HG03066 (cell line): ENCODE data around the gene RPS19.
"Not testable (repeated sequence)": the region's sequence is repeated elsewhere in the genome, so short reads cannot be mapped to it uniquely, and the experiment has no call there.

Source experiments
- ATAC-seq: cut with Tn5 transposase; IDR thresholded peaks from one replicate; pipeline ENCODE4 v1.9.1; 2021; ENCODE audit warnings: low read depth; ENCODE audit not compliant: unreplicated experiment

RPS19 gene

DNA sequence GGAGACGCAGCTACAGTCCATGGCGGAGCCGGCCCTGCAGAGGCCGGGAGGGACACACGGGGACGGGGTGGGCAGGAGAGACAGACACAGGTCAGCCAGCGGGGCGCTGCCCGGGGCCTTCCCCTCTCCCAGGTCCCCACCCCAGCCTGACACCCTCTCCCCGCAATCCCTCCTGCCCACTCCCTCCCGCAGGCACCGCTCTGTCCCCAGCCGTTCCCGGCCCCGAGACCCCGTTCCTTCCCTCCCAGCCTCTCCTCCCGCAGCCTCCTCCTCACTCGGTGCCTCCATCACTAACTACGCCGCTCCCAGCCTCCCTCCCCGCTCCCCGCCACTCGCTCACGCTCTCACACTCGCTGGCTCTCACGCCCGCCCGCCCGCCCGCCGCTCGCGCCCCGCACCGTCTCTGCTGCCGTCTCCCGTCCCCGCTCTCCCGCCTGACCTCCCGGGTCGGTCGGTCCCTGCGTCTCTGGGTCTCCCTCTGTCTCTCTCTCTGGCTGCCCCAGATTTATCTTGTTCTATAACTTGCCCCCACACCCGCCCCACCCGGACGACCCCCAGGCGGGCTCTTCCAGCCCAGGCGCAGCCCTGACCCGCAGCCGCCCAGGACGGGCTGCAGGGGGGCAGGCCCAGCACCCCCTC, 53.0 kb downstream of the RPS19 start:
- ATAC-seq = no peak

DNA sequence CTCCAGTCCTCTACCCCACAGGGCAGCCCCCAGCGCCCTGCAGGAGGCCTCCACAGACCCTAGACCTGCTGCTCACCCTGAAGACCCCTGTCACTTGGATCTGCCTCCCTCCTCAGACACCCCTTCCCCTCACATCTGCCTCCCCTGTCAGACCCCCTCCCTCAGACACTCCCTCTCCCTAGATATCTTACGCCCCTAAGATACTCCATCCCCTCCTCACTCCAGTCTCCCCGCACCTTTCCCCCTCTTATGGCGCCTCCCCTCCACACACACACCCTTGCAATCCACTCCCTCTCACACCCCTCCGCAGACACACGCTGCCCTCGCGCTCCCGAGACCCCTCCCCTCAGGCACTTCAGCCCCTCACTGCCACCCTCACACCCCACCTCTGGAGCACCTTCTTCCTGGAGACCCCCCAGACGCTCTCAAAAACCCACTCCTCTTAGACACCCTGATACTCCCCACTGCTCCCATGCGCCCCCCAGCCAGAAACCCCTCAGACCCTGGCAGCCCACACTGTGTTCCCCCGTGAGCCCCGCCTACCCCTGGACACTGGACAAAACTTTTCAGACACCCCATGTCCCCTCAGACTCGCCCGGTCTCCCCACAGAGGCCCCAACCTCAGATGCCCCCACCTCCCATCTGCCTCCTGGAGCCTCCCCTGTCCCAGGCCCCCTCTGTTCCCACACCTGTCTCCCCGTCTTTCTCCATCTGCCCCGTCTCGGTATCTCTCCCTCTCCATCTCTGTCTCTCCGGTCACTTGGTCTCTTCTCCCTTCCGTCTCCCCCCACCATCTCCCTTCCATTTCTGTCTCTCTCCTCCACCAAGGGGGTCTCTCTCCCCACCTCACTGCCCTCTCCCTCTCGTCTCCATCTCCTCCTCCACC, 53.7 kb downstream of the RPS19 start:
- ATAC-seq = no peak

DNA sequence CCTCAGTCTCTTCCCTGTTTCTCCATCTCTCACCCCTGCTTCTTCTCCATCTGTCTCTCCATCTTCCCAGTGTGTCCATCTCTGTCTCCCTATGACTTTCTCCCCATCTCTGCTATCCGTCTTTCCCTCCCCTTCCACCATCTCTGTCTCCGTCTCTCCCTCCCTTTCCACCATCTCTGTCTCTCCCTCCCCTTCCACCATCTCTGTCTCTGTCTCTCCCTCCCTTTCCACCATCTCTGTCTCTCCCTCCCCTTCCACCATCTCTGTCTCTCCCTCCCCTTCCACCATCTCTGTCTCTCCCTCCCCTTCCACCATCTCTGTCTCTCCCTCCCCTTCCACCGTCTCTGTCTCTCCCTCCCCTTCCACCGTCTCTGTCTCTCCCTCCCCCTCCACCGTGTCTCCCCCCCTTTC, 54.4 kb downstream of the RPS19 start:
- not testable (repeated sequence) for ATAC-seq

DNA sequence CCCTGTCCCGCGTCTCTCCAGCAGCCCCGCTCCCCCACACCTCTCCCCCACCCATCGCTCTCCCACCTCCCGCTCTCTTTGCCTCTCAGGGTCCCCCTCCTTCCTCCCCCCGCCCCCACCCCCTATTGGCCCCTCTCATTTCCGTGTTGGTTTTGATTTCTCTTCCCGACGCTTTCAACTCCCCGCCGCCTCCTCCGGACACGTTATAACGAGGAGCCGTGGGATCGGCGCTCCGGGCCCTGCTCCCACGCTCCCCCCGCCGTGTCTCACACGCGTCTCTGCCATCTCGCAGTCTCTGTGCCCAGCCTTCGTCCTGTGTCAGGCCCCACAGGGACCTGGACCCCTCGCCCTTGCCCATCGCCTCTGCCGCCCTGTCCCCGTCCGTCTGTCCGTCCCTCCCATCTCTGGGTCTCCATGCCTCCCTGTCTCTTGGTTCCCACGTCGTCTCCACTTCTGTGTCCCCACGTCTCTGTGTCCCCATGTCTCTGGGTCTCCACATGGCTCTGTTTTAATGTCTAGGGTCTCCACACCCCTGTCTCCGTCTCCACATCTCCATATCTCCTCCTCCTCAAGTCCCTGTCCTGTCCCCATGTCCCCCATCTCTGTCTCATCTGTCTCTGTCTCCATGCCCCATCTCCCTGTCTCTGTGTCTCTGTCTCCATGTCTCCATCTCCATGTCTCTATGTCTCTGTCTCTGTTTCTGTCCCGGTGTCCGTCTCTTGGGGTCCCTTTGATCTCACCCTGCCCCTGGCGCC, 55.1 kb downstream of the RPS19 start:
- no peak for ATAC-seq

- no peak for ATAC-seq
Observed at GRCh38 chr19:41915776-41916414, 55.8 kb downstream of the RPS19 start.

- no peak for ATAC-seq
Observed at GRCh38 chr19:41917676-41918075, 57.6 kb downstream of the RPS19 start.

DNA sequence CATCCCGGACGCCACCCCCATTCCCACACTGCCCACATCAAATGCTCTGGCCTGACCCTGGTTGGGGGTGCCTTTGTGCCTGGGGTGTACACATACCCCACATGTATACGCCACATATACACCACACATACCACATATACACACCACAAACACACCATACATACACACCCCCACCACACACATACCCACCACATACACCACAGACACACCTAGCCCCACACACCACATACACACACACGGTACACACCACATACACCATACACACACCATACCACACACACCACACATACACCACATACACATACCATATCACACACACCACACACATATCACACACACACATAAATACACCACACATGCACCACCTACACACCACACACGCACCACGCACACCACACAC, 58.0 kb downstream of the RPS19 start:
- no peak for ATAC-seq

GRCh38 chr19:41918653-41919244, 58.7 kb downstream of the RPS19 start:
- no peak for ATAC-seq

DNA sequence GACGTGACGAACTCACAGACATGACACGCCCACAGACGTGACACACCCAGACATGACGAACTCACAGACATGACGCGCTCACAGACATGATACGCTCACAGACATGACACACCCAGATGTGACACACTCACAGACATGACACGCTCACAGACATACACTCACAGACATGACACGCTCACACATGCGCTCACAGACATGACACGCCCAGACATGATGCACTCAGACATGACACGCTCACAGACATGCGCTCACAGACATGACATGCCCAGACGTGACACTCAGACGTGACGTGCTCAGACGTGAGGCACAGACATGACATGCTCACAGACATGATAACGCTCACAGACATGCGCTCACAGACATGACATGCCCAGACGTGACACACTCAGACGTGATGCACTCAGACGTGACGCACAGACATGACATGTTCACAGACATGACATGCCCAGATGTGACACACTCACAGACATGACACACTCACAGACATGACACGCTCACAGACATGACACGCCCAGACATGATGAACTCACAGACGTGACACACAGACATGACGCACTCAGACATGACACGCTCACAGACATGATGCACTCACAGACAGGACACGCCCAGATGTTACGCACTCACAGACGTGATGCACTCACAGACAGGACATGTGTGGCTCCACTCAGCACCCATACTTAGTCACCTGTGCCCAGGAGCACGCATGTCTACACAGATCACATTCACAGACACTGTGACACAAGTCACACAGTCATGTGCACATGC, 60.1 kb downstream of the RPS19 start:
- no peak for ATAC-seq

DNA sequence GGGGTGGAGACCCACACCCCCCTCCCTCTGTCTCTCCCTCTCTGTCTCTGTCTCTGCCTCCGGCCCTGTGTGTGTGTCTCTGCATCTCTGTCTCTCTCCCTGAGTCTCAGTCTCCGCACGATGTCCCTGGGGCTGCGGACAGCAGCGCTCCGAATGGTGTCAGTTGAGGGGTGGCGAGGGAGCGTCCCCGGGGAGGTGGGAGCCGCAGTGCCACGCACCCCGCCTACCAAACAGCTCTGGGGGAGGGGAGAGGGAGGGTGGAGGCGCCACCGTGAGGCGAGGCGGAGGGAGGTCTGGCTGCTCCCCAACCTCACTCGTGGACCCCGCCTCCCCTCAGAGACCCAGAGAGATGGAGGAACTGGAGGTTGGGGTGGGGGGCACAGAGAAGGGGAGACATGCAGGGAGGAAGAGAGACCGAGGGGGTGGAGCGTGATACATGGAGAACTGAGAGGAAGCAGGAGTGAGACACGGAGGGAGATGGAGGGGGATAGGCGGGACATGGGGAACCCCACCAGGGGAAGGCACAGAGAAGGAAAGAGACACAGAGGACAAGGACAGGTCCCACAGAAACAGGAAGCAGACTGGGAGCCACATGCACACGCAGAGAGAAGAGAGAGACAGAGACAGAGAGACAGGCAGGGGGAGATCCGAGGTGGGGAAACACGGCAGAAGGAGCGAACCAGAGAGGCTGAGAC, 61.0 kb downstream of the RPS19 start:
- ATAC-seq = no peak

DNA sequence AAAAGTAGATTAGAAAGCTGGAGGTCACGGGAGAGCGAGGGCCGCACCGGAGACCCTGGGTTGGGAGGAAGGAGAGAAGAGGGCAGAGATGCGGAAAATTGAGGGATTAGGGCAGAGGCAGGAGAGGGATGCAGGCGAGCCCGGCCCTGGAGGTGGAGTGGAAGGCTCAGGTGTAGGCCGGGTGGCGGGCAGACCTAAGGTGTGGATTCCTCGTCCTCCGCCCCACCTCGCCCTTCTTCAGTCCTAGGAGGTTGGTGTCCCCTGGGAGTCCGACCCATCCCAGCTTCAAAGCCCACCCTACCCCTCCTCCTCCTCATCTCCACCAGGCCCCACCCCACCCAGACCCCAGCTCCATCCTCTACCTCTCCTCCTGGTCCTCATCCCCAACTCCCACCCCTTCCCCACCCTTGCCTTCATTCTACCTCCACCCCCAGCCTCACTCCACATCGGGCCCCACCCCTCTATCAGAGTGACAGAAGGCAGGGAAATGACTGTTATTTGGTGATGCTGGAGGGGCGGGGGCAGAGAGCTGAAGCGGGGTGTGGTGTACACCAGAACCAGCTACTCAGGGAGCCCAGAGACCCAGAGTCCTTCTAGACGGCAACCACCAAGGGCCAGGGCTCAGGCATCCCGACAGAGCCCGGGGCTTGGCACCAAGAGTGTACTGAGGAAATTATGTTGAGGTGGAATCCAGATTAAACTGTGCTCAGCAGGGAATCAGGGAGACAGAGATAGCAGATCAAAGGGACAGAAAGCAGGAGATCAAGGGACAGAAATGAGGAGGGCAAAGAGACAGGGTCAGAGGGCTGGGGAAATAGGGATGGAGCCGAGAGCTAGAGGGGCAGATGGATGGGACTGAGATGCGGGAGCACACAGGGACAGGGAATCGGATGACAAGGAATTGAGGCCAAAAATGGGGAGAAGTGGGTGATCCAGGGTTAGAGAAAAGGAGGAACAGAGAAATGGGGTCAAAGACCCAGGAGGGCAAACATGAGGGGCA, 61.8 kb downstream of the RPS19 start:
- ATAC-seq = no peak
